Measurements from ENCODE around the gene TMIGD3.

The TMIGD3 gene

DNA sequence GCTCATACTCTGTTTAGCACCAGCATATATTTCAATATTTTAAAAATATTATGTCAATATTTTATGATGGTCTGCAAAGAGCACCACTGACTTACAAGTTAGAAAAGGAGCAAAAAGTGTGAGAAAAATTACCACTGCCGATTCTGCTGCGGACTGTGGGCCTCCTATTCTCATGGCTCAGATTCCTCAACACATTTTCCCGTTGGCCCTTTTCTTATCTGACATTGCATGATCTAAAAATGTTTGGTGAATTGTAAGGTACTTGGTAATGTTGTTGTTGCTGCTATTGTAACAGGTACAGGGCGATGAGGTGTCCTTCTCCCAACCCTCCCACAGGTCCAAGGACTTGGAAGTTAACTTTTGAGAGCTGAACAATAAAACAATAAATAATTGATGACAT, 28.9 kb downstream of the TMIGD3 start:
- DNase-seq, result no peak

DNA sequence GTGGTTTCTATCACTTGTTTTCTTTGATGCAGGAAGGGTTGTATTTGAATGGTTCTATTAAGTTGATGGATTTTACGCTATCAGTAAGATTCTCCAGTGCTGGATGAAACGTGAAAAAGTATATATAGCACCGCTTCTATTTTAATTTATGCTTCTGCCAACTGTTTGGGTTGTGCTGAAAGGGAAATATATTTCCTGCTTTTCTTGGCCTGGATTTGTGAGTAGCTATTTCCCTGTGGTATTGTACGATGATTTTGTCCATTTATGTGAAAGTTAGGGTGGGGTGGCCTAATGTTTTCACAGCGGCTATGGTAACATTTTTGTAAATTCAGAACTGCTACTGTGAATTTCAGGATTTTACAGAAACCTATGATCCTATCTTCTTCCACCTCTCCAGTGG, 29.3 kb downstream of the TMIGD3 start:
- peak; percentile 13 for DNase-seq

DNA sequence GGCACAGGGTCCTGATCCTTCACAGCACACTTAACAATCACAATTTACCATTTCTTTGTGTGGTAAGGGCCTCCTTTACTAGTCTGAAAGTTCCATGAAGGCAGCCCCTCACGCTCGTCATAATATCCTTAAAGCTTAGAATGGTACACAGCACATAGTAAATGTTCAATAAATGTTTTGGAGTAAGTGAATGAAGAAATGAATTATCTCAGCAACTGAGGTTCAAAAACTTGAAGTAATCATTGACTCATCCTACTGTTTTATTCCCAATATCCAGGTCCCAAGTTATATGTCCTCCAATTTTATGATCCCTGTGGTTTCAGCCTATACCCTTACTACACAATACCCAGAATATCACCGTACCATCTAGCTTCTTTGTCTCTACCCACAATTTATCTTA, 31.9 kb downstream of the TMIGD3 start:
- no peak for DNase-seq

- no peak for DNase-seq
Measured at GRCh38 chr1:111471012-111471411, 32.4 kb downstream of the TMIGD3 start.

DNA sequence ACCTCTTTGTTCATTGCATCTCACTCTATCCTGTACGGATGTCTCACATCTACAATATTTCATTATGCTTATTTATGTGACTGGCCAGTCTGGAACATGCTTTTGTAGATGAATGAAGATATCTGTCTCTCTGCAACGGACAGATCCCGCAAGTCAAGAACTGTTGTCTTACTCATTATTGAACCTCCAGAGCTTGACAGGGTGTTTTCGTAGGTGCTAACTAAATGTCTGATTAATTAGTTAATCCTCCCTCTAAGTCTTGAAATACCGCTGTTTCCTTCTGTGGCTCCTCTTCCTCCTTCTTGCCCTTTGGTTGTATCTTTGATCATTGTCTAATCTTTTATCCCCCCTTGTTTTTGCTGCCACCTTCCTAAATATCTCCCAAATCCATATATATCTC, 32.8 kb downstream of the TMIGD3 start:
- DNase-seq, result no peak

DNA sequence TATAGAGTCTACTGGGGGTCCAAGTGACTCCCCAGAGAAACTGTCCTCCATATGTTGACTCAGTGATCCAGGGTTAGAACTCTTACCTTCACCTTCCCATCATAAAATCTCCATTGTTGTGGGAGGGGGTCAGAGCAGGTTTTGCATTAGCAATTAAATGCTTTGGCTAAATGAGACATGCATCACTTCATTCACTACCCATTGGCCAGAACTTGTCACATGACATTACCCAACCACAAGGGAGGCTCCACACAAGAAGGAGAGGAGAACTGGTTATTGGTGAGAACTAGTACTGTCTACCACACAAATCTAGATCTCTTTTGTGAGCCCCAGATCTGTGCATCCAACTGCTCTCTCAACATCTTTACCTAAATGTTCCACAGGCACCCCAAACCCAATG, 33.9 kb downstream of the TMIGD3 start:
- DNase-seq, result no peak

DNA sequence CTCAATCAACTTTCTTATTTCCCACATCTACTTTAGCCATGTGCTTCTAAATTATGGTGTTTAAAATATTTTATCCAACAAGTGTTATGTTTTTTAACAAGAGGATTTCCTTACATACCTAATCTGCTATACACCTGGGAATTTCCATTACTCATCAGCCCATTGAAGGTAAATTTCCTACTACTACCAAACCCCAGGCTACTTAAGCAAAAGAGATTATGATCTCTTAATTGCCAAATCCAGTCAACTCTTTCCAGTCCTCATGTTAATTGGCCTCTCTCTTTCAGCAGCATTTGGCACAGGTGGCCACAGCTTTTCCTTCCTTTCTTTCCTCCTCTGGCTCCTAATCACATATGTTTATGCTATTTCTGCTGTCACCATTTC, 34.7 kb downstream of the TMIGD3 start:
- DNase-seq, result no peak

DNA sequence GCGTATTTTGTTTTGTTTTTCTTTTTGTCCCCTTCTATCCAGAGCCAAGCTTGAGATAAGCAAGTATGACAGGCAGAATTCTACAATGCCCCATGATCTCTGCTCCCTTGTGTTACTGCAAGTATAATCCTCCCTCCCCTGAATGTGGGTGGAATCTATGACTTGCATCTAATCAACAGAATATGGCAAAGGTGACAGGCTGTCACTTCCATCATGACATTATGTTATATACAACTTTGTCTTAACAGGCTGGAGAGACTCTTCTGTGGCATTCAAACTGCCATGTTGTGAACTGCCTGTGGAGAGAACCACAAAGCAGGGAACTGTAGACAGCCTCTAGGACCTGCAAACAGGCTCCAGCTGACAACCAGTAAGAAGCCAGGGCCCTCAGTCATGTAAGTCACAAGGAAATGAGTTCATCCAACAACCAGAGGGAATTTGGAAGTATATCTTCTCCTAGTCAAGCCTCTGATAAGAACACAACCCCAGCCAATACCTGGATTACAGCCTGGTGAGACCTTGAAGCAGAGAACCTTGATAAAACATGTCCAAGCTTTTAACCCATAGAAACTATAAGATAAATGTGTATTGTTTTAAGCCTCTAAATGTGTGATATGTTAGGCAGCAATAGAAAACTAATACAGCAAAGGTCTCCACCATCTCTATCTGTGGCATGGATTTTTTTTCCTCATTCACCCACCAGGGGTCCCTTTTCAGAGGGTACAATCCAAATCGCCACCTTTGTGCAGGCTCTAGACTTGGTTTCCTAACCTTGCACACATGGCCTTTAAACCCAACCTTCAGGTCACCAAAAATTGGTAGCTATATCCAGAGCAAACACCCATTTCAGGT, 35.3 kb downstream of the TMIGD3 start:
- DNase-seq, result no peak

DNA sequence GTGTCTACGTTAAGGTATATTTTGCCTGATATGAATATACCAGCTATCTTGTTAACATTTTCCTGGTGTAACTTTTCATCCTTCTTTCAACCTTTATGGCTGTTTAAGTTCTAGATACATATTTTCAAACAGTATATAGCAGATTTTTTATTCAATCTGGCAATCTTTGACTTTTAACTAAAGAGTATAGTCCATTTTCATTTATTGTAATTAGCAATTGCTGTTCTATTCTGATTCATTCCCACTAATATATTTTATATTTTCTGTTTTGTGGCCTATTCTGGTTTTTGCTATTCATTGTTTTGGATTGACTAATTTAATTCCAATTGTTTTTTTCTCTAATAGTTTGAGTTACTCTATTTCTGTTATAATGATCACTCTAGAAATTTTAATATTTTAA, 37.0 kb downstream of the TMIGD3 start:
- no peak for DNase-seq

GRCh38 chr1:111465754-111466153, 37.7 kb downstream of the TMIGD3 start:
- DNase-seq, result no peak

DNA sequence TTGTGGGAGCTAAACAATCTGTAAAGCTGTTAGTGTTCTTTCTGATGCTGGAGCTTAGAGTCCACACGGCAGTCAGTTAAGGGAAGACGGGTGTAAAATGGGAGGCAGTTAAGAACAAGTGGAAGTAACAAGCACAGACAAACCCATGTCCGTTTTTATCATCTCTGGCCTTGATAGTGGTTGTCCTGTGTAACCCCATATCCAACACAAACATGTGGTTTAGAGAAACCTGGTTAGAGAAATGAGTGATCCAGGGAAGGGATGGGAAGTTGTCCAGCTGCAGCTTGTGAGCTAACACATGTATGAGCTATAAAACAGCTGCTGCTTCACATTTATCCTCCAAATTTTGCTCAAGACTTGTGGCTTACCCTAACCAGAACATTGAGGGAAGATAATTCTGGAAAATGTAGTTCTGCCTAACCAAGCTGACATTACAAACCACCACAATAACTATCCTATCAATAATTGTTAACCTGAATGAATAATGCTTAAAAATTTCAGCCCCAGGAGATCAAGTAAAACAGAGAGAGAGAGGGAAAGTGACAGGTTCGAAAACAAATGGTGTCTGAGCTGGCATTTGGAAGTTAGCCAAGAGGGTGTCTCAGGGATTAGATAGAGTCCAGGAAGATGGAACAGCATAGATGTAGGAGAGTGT, 40.3 kb downstream of the TMIGD3 start:
- DNase-seq, result peak; percentile 18

DNA sequence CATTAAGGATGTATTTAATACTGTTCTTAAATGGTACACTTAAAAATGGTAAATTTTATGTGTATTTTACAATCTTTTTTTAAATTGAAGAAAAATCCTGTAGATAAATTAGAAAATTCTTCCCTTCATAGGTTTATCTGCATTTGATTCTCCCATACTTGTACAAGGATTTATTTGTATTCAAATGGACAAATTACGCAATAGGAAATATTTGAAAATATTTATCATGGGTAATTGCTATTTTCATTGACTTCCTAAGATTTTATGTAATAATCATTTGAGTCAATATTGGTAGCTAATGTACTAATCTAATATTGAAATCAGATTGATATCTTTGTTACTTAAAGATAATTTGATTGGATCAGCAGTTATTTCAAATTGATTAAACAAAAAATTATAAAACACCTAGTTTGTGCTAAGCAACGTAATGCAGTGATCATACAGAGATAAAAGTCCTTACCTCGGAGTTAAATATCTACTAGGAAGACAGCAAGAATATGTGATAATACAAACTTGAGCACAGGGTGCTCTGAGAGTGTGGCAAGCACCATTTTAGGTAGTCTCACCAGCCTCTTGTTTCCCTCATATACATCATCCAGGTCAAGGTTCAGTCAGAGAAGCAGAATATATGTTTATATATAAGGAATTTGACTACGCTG, 40.9 kb downstream of the TMIGD3 start:
- no peak for DNase-seq

DNA sequence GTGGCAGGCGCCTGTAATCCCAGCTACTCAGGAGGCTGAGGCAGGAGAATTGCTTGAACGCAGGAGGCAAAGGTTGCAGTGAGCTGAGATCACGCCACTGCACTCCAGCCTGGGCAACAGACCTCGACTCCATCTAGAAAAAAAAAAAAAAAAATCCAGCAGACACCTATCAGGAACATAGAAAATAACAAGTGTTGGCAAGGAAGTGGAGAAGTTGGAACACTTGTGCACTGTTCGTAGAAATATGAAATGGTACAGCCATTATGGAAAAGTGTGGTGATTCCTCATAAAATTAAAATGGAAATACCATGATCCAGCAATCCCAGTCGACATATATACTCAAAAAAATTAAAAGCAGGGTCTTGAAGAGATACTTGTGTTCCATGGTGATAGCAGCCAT, 41.7 kb downstream of the TMIGD3 start:
- DNase-seq, result no peak

GRCh38 chr1:111455642-111456031, 47.8 kb downstream of the TMIGD3 start:
- no peak for DNase-seq

DNA sequence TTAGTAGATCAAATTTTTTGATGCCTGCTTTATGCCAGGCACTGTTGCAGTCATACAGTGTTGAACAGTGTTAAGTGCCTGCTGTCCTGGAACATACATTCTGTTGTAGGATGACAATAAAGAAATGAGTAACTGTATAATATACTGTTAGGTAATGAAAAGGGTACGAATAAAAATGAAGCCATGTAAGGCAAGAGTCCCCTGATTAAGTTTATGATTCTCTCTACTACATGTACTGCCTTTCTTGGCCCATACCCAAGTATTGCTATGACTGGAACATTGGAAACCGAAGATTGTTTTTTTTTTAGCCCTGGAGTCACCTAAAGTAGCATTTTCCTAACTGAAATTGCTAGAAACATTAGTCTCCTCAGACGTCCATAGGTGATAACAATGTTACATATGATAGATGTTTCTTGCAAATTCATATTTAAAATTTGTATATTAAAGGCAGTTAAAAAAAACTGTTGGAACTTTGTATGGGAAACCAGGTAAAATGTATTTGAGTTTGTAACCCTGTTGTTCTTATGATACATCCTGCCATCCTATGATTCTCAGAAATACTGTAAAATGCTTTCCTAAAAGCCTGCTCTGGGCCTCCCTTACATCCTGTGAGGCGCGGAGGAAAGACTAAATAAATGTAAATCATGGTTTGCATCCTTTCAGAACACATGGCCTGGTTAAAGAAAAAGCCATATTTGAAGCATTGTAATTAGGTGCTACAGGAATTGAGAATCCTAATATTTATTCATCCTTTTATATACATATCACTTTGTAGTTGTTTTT, 48.4 kb downstream of the TMIGD3 start:
- no peak for DNase-seq

GRCh38 chr1:111453706-111454105, 49.7 kb downstream of the TMIGD3 start:
- no peak for DNase-seq

DNA sequence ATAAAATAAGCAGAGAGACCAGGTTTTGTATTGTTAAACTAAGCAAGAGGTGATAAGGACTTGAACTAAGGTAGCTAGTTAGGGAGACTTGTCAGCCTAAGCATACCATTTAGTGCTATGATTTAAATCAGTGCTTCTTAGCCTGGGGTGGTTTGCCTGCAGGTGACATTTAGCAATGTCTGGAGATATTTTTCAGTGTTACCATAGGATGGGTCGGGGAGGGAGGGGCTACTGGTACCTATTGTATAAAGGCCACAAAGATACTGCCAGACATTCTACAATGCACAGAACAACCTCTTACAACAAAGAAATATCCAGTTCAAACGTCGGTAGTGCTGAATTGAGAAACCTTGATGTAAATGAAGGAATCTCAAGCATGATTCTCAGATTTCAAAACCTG, 50.9 kb downstream of the TMIGD3 start:
- no peak for DNase-seq

GRCh38 chr1:111450185-111450584, 53.2 kb downstream of the TMIGD3 start:
- no peak for DNase-seq

GRCh38 chr1:111449703-111450017, 53.8 kb downstream of the TMIGD3 start:
- DNase-seq, result no peak

DNA sequence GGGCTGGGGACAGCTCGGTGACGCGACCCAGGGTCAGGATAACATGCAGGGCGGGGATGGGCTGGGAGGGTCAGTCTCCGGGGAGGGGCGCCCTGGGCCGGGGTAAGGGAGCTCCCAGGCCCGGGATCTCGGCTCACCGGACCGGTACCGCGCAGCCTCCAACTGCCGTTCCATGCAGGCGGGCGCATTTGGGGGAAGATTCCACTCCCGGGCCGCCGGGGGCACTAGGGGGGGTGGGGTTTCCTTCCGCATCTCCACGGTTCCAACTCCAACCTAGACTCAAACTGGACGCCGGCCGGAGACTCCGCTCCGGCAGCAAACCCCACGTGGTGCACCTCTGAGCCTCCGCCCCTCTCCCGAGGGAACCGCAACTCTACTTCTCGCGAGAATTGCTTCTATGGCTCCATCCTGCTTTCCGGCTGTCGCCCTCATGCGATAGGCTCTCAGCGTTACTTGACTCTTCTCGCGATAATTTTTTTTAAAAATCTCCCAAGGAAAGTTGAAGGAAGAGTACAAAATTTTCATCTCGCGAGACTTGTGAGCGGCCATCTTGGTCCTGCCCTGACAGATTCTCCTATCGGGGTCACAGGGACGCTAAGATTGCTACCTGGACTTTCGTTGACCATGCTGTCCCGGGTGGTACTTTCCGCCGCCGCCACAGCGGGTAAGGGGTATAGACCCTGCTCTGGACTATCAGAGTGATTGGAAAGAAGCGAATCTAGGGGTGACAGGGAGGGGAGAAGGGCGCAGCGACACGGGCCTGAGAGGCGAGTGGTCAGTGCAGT, 54.3 kb downstream of the TMIGD3 start, which contains the start of the genes ATP5PB and WDR77:
ATP5PB (plus strand) TSS at position 547 of the 785 bp plus-strand sequence; CDS start at position 625, 78 bp downstream.
WDR77 (minus strand) TSS at position 339 of the 785 bp plus-strand sequence; CDS start at position 252, 87 bp downstream.
- peak; percentile 99 for DNase-seq

GRCh38 chr1:111448482-111448917, 54.9 kb downstream of the TMIGD3 start:
- DNase-seq, result no peak
